ENCODE data around the gene KIF4B. TPM values are rescaled to one million over a fixed set of nuclear protein-coding genes. Genes with fewer than 3 reads are reported as not detected.

KIF4B gene
- total RNA-seq, result 0.08 and 0.13 TPM in 2 replicates

GRCh38 chr5:155013526-155013925 lies at the start of gene KIF4B:
KIF4B (plus strand) TSS chr5:155013755; CDS start chr5:155013860, 105 bp downstream.

Other genes with a start within 250 kb of the KIF4B start
- 3.6 and 28.8 TPM in 2 replicates for gene FAXDC2, start 163.2 kb upstream of the KIF4B start, total RNA-seq
- gene CNOT8, start 155.1 kb upstream of the KIF4B start, total RNA-seq, result 53.8 and 68.9 TPM in 2 replicates
- 14.3 and 14.6 TPM in 2 replicates for gene GEMIN5, start 75.5 kb upstream of the KIF4B start, total RNA-seq
- 39.6 and 50.0 TPM in 2 replicates for gene MRPL22, start 72.7 kb upstream of the KIF4B start, total RNA-seq